OCI-LY7 (cell line): ENCODE data around the gene RELN.

Source experiments
- CTCF ChIP-seq: fragments of 200-600 bp; sonication (generic); conservative IDR thresholded peaks from 2 replicates; pipeline ENCODE4 v1.5.1; 2014; ENCODE audit warnings: mild to moderate bottlenecking, antibody characterized with exemption, low read length, moderate library complexity, mixed read lengths
- EZH2phosphoT487 ChIP-seq: fragments of 200-600 bp; sonication (generic); IDR thresholded peaks from 2 replicates; pipeline ENCODE4 v1.6.1; 2018; ENCODE audit warnings: low read depth, borderline replicate concordance, mild to moderate bottlenecking, mixed run types, antibody characterized with exemption, low read length, moderate library complexity, mixed read lengths

DNA sequence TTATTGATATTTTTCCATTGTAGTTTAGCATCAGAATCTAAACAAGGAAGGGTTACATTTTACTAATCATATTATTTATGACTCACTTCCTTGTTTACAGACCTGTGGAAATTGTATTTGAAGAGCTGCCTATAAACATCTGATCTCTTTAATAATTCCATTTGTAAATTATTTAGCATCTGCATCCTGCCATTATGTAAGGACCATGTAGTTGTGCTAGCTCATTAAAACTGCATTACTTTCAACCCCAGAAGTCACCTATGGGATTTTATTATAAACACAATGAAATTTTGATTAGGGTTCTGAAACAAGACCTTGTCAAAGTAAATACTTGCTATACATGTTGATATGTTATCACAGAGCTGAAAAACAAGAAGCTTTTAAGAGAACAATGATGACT, 396.6 kb downstream of the RELN start:
- TF ChIP-seq CTCF (no peak), EZH2phosphoT487 (no peak)
